ENCODE measurements around the gene METTL24. TPM values are rescaled to one million over a fixed set of nuclear protein-coding genes. Genes with fewer than 3 reads are reported as not detected.
"Not testable (repeated sequence)": the region's sequence is repeated elsewhere in the genome, so short reads cannot be mapped to it uniquely, and the experiment has no call there.

METTL24 gene
- total RNA-seq, 1 donor from 2014 or later, result not detected

- no peak for DNase-seq (ENCODE audit: low read depth in 2 of 2)
Measured at GRCh38 chr6:110363748-110364147, 5.6 kb upstream of the METTL24 start.

- no peak for DNase-seq (ENCODE audit: low read depth in 2 of 2)
Measured at GRCh38 chr6:110360676-110361075, 2.5 kb upstream of the METTL24 start.

GRCh38 chr6:110359556-110359955 is 1.4 kb upstream of the METTL24 start:
- no peak for DNase-seq (ENCODE audit: low read depth in 2 of 2)

- no peak for DNase-seq (ENCODE audit: low read depth in 2 of 2)
Measured at GRCh38 chr6:110358553-110359160, 508 bp upstream of the METTL24 start.

- no peak for DNase-seq (ENCODE audit: low read depth in 2 of 2)
Measured at GRCh38 chr6:110357298-110357663, 868 bp downstream of the METTL24 start.

GRCh38 chr6:110356778-110357177 is 1.4 kb downstream of the METTL24 start:
- no peak for DNase-seq (ENCODE audit: low read depth in 2 of 2)

GRCh38 chr6:110355727-110356126 is 2.4 kb downstream of the METTL24 start:
- DNase-seq (ENCODE audit: low read depth in 2 of 2), result no peak

GRCh38 chr6:110355022-110355421 is 3.1 kb downstream of the METTL24 start:
- DNase-seq (ENCODE audit: low read depth in 2 of 2), result no peak

GRCh38 chr6:110354153-110354552 is 4.0 kb downstream of the METTL24 start:
- no peak for DNase-seq (ENCODE audit: low read depth in 2 of 2)

GRCh38 chr6:110353457-110354001 is 4.6 kb downstream of the METTL24 start:
- no peak for DNase-seq (ENCODE audit: low read depth in 2 of 2)

GRCh38 chr6:110352563-110353262 is 5.4 kb downstream of the METTL24 start:
- DNase-seq (ENCODE audit: low read depth in 2 of 2), result no peak

- DNase-seq (ENCODE audit: low read depth in 2 of 2), result no peak
Measured at GRCh38 chr6:110351986-110352385, 6.2 kb downstream of the METTL24 start.

GRCh38 chr6:110351546-110351945 is 6.6 kb downstream of the METTL24 start:
- DNase-seq (ENCODE audit: low read depth in 2 of 2), result no peak

GRCh38 chr6:110350593-110350992 is 7.6 kb downstream of the METTL24 start:
- DNase-seq (ENCODE audit: low read depth in 2 of 2), result not testable (repeated sequence)

GRCh38 chr6:110348961-110349690 is 9.0 kb downstream of the METTL24 start:
- DNase-seq (ENCODE audit: low read depth in 2 of 2), result no peak

- DNase-seq (ENCODE audit: low read depth in 2 of 2), result no peak
Measured at GRCh38 chr6:110345025-110345424, 13.1 kb downstream of the METTL24 start.

GRCh38 chr6:110342759-110343158 is 15.4 kb downstream of the METTL24 start:
- DNase-seq (ENCODE audit: low read depth in 2 of 2), result no peak

- peak; percentile 9 to 13 for DNase-seq (ENCODE audit: low read depth in 2 of 2)
Measured at GRCh38 chr6:110341663-110342596, 16.2 kb downstream of the METTL24 start.

GRCh38 chr6:110341067-110341466 is 17.1 kb downstream of the METTL24 start:
- DNase-seq (ENCODE audit: low read depth in 2 of 2), result no peak

GRCh38 chr6:110340392-110340965 is 17.7 kb downstream of the METTL24 start:
- DNase-seq (ENCODE audit: low read depth in 2 of 2), result no peak

All from lung microvascular endothelial cell (primary cell).